Aorta (tissue), 5 donors: Measurements from ENCODE around the gene TRIM67. TPM values are rescaled to one million over a fixed set of nuclear protein-coding genes. Genes with fewer than 3 reads are reported as not detected.

Source experiments
- ATAC-seq: fragments of 200-7000 bp; cut with Tn5 transposase; one replicate; pipeline ENCODE4 v1.9.1; 2022; ENCODE audit warnings: moderate library complexity; ENCODE audit not compliant: low FRiP score
- DNase-seq, 2 donors: peaks; one replicate each; pipeline ENCODE4 v3.0.0-alpha.2; 2020
- H3K27ac ChIP-seq, 2 donors: one replicate each; pipeline ENCODE4 v1.5.1; 2013; ENCODE audit warnings: low read length in 2 of 2, mild to moderate bottlenecking in 2 of 2, moderate library complexity in 2 of 2, control low read depth in 1 of 2, inconsistent platforms in 1 of 2, low read depth in 1 of 2
- H3K27me3 ChIP-seq, 2 donors: one replicate each; pipeline ENCODE4 v1.6.1; 2013; ENCODE audit warnings: control low read depth in 1 of 2, low read length in 1 of 2, mild to moderate bottlenecking in 1 of 2, moderate library complexity in 1 of 2; ENCODE audit not compliant: insufficient read depth in 2 of 2, control insufficient read depth in 1 of 2
- H3K36me3 ChIP-seq, 2 donors: one replicate each; pipeline ENCODE4 v1.6.1; 2013; ENCODE audit warnings: control low read depth in 1 of 2, low read length in 1 of 2, mild to moderate bottlenecking in 1 of 2; ENCODE audit not compliant: insufficient read depth in 2 of 2, control insufficient read depth in 1 of 2
- H3K4me1 ChIP-seq, 2 donors: one replicate each; pipeline ENCODE4 v1.6.1; 2013; ENCODE audit warnings: low read length in 2 of 2, control low read depth in 1 of 2, mild to moderate bottlenecking in 1 of 2, moderate library complexity in 1 of 2; ENCODE audit not compliant: insufficient read depth in 2 of 2, control insufficient read depth in 1 of 2
- H3K4me3 ChIP-seq, 2 donors: one replicate each; pipeline ENCODE4 v1.5.1; 2013; ENCODE audit warnings: low read length in 2 of 2, control low read depth in 1 of 2, mild to moderate bottlenecking in 1 of 2
- H3K9me3 ChIP-seq: one replicate; pipeline ENCODE4 v1.6.1; 2013; ENCODE audit warnings: mild to moderate bottlenecking, low read length; ENCODE audit not compliant: control insufficient read depth
- WGBS, 2 donors: extraction: QIAGEN DNeasy Blood & Tissue Kit; methylation state at CpG; one replicate each; pipeline ENCODE4 v1.1.7; 2013; 5-methylcytosine and 5-hydroxymethylcytosine counted together
- intact Hi-C, 2 donors: fragments of 100-400 bp; cut with DNase I; formaldehyde crosslinking; loops; one replicate each; pipeline versions ENCODE4 v1.14.2 to v1.15.0; 2022
- polyA plus RNA-seq, 2 donors: library from polyadenylated mRNA; stranded (reverse); fragments of 200-250 nt; gene quantifications; one replicate each; pipeline ENCODE4 v1.2.3, GENCODE V29; 2013
- total RNA-seq, 2 donors: library from RNA; stranded (reverse); fragmentation: NEBNext Ultra II Directional; extraction: Animal tissue kit (Norgen Biotek cat#: 25700); gene quantifications; one replicate each; pipeline ENCODE4 v1.2.1, GENCODE V29; 2021
- donor health status: healthy with polysubstance abuse.
- donor health status: Bipolar disorder and iron deficiency.
- donor health status: DM: no; HTN: no; CAD: no.
- donor health status: DM: no; HTN: no; CAD: no.
- donor health status: DM: yes; HTN: yes; CAD: no.

The TRIM67 gene
- total and polyA plus RNA-seq, 4 donors: under 0.01 TPM; not detected in 3

- Histone ChIP-seq H3K9me3 (no peaks in the 10 kb centered on the region), H3K4me1 (no peaks in the 10 kb centered on the region), H3K27me3 (no peaks in the 10 kb centered on the region), H3K4me3 (no peak overlapping the region), H3K27ac (no peak overlapping the region), H3K36me3 (no peaks in the 10 kb centered on the region)
- intact Hi-C loops: no loop called here
- no peak for ATAC-seq
- WGBS, 2 donors: 79 to 81% methylated on average over 6 of the region's 6 CpGs
- no peak for DNase-seq
These were observed 23.0 kb downstream of the TRIM67 start for GRCh38 chr1:231184891-231185290.

- H3K4me1 ChIP-seq: no peaks in the 10 kb centered on the region
- 89% methylated on average over 11 of the region's 11 CpGs for WGBS, 2 donors
- no peak for DNase-seq
- H3K27me3 ChIP-seq: no peaks in the 10 kb centered on the region
- no peaks in the 10 kb centered on the region for H3K36me3 ChIP-seq
- H3K9me3 ChIP-seq: no peaks in the 10 kb centered on the region
- intact Hi-C loops: no loop called here
- no peak overlapping the region for H3K27ac ChIP-seq
- no peak overlapping the region for H3K4me3 ChIP-seq
- no peak for ATAC-seq
These were observed 23.5 kb downstream of the TRIM67 start for GRCh38 chr1:231185391-231185790.

DNA sequence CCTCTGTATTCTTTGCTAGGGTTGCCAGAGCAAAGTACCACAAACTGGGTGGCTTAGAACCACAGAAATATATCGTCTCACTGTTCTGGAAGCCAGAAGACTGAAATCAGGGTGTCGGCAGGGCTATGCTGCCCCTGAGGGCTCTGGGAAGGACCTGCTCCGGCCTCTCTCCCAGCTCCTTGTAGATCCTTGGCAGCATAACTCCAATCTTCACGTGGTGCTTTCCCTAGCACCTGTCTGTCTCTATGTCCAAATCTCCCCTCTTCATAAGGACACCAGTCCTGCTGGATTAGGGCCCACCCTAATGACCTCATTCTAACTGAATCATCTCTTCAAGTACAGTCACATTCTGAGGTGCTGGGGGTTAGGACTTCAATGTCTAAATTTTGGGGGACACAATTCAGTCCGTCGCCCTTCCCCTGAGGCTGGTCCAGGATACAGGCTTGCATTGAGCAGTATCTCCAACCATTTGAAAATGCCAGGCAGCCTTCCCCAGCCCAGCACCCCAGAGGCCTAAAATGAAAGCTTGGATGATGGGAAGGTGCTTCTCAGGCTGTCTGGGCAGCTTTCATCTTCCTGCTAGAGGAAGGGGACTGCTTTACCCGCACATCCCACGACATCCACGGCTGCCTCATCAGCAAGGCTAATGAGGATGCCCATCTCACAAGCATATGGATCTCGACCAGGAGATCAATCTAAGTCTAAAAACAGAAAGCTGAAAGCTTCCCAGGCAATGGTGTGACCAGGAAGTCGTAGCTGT, 24.7 kb downstream of the TRIM67 start:
- no peaks in the 10 kb centered on the region for H3K36me3 ChIP-seq
- 81 to 85% methylated on average over 11 of the region's 11 CpGs for WGBS, 2 donors
- H3K4me3 ChIP-seq: no peak overlapping the region
- no peak for ATAC-seq
- H3K9me3 ChIP-seq: no peaks in the 10 kb centered on the region
- no peaks in the 10 kb centered on the region for H3K4me1 ChIP-seq
- no peak overlapping the region for H3K27ac ChIP-seq
- DNase-seq: no peak
- H3K27me3 ChIP-seq: no peaks in the 10 kb centered on the region
- intact Hi-C loops: no loop called here

GRCh38 chr1:231187571-231187970, 25.7 kb downstream of the TRIM67 start:
- Histone ChIP-seq H3K27ac (no peak overlapping the region), H3K4me1 (no peaks in the 10 kb centered on the region), H3K27me3 (no peaks in the 10 kb centered on the region), H3K36me3 (no peaks in the 10 kb centered on the region), H3K4me3 (no peak overlapping the region), H3K9me3 (no peaks in the 10 kb centered on the region)
- ATAC-seq (no peak), DNase-seq (no peak)
- 44 to 46% methylated on average over 10 of the region's 10 CpGs for WGBS, 2 donors
- intact Hi-C loops: no loop called here

DNA sequence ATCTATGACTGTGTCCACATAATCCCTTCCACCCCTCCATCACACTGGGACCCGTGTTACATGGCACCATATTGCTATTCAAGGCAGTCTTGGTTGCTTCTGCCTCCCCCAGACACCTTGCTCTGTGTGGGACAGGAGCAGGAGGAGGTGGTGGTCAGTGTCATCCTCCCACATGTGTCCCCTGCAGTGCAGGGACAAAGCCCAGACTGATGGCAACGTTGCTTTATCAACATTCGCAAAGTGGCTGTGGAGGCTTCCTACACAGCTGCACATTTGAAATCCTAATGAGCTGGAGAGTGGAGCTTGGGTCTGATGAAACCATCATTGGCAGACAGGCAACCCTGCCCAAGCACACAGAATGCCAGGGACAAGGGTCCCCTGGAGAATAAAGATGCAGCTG, 26.2 kb downstream of the TRIM67 start:
- intact Hi-C loops: no loop called here
- no peak for ATAC-seq
- Histone ChIP-seq H3K27me3 (no peaks in the 10 kb centered on the region), H3K27ac (no peak overlapping the region), H3K9me3 (no peaks in the 10 kb centered on the region), H3K36me3 (no peaks in the 10 kb centered on the region), H3K4me3 (no peak overlapping the region), H3K4me1 (no peaks in the 10 kb centered on the region)
- DNase-seq: no peak
- WGBS, 2 donors: 65 to 67% methylated on average over 3 of the region's 3 CpGs

DNA sequence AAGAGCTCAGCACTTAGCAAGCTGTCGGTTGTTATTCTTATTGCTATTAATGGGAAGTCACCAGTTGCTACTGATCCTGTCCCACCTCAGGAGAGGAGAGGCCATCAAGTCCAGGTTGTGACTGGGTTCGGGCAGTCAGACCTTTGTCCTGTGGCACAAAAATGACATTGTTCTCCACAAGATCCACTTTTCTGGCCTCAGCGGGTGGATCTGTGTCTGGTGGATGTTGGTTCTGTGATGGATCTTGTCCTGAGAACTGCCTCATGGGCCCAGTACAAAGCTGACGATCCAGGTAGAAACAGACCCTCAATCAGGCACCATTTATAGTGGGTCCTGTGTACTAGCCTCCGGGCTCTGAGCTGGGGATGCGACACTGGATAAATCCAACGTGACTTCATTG, 26.9 kb downstream of the TRIM67 start:
- Histone ChIP-seq H3K9me3 (no peaks in the 10 kb centered on the region), H3K4me1 (no peaks in the 10 kb centered on the region), H3K27me3 (no peaks in the 10 kb centered on the region), H3K36me3 (no peaks in the 10 kb centered on the region), H3K4me3 (no peak overlapping the region), H3K27ac (no peak overlapping the region)
- 89 to 94% methylated on average over 7 of the region's 7 CpGs for WGBS, 2 donors
- DNase-seq: no peak
- intact Hi-C loops: no loop called here
- ATAC-seq: no peak

DNA sequence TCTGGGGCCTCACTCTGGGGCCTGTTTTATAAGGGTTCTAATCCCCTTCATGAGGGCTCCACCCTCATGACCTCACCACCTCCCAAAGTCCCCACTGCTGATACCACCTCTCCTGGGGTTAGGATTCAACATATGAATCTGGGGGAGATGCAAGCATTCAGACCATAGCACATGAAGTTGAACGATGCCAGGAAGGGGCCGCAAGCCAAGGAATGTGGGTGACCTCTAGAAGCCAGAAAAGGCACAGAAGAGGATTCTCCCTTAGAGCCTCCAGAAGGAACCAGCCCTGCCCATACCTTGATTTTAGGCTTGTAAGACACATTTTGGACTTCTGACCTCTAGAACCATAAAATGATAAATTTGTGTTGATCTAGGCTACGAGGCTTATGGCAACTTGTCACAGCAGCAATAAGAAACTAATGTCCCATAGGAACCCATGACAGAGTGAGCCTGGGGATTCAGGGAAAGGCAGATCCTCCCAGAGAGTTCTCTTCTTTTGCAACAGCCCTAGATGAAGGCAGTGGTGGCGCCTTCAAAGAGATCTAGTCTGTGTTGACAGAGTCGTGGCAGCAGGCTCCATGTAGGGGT, 27.9 kb downstream of the TRIM67 start:
- DNase-seq: no peak
- no peaks in the 10 kb centered on the region for H3K9me3 ChIP-seq

GRCh38 chr1:231190456-231190855, 28.6 kb downstream of the TRIM67 start:
- intact Hi-C loops: no loop called here
- no peak for ATAC-seq
- no peaks in the 10 kb centered on the region for H3K36me3 ChIP-seq
- no peaks in the 10 kb centered on the region for H3K4me1 ChIP-seq
- no peak overlapping the region for H3K27ac ChIP-seq
- DNase-seq: no peak
- no peaks in the 10 kb centered on the region for H3K9me3 ChIP-seq
- H3K27me3 ChIP-seq: no peaks in the 10 kb centered on the region
- WGBS, 2 donors: 93 to 94% methylated on average over 10 of the region's 10 CpGs
- no peak overlapping the region for H3K4me3 ChIP-seq

More for the DNA sequence above, 27.9 kb downstream of the TRIM67 start:
- 86 to 91% methylated on average over 5 of the region's 5 CpGs for WGBS, 2 donors
- H3K4me3 ChIP-seq: no peak overlapping the region
- no peak for ATAC-seq
- no peaks in the 10 kb centered on the region for H3K27me3 ChIP-seq
- H3K4me1 ChIP-seq: no peaks in the 10 kb centered on the region
- H3K27ac ChIP-seq: no peak overlapping the region
- no peaks in the 10 kb centered on the region for H3K36me3 ChIP-seq
- intact Hi-C loops: no loop called here

GRCh38 chr1:231192620-231193163, 30.8 kb downstream of the TRIM67 start:
- intact Hi-C loops: no loop called here
- H3K27me3 ChIP-seq: no peaks in the 10 kb centered on the region
- ATAC-seq (peak; percentile 50), DNase-seq (peak in 1 of 2 donors; percentile 70)
- WGBS, 2 donors: 27 to 30% methylated on average over 12 of the region's 12 CpGs
- H3K4me1 ChIP-seq: no peaks in the 10 kb centered on the region
- no peak overlapping the region for H3K27ac ChIP-seq
- no peaks in the 10 kb centered on the region for H3K36me3 ChIP-seq
- no peak overlapping the region for H3K4me3 ChIP-seq
- H3K9me3 ChIP-seq: no peaks in the 10 kb centered on the region
